ENCODE results near the gene HTATSF1.

The HTATSF1 gene, protein sequence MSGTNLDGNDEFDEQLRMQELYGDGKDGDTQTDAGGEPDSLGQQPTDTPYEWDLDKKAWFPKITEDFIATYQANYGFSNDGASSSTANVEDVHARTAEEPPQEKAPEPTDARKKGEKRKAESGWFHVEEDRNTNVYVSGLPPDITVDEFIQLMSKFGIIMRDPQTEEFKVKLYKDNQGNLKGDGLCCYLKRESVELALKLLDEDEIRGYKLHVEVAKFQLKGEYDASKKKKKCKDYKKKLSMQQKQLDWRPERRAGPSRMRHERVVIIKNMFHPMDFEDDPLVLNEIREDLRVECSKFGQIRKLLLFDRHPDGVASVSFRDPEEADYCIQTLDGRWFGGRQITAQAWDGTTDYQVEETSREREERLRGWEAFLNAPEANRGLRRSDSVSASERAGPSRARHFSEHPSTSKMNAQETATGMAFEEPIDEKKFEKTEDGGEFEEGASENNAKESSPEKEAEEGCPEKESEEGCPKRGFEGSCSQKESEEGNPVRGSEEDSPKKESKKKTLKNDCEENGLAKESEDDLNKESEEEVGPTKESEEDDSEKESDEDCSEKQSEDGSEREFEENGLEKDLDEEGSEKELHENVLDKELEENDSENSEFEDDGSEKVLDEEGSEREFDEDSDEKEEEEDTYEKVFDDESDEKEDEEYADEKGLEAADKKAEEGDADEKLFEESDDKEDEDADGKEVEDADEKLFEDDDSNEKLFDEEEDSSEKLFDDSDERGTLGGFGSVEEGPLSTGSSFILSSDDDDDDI

DNA sequence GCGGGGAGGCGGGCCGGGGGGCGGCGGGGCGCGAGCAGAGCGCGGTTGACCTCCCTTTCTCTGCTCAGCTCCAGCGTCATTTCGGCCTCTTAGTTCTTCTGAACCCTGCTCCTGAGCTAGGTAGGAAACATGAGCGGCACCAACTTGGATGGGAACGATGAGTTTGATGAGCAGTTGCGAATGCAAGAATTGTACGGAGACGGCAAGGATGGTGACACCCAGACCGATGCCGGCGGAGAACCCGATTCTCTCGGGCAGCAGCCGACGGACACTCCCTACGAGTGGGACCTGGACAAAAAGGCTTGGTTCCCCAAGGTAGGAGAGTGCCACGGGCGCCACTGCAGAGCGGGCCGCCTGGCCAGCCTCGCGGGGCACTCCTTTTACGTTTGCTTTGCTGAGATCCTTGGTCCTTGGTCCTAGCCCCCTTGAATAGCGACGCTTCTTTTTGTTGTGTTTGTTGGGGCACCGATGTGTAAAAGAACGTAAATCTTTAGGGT, at the start of gene HTATSF1:
Gene HTATSF1 (plus strand): TSS at position 37 of the 497 bp plus-strand sequence. CDS start 93 bp downstream, at position 130.
- H3K4me3 ChIP-seq (ENCODE audit: insufficient read length, low read depth), result peak within 1 kb of the TSS; percentile 64
- H3K27me3 ChIP-seq (ENCODE audit: insufficient read depth, insufficient read length), result no peaks in the 10 kb centered on the region
- H3K4me1 ChIP-seq (ENCODE audit: insufficient read depth, insufficient read length), result no peaks in the 10 kb centered on the region
- no peak for TF ChIP-seq YY1 (IDR thresholded peaks at IDR 0.05; ENCODE audit: insufficient read depth, insufficient read length)
- TF ChIP-seq ZNF274 (IDR thresholded peaks at IDR 0.05; ENCODE audit: low read depth, low read length), result no peak
- no peak for TF ChIP-seq SUZ12 (IDR thresholded peaks at IDR 0.05; ENCODE audit: extremely low read depth, insufficient read depth, insufficient read length)
- no peaks in the 10 kb centered on the region for H3K9me3 ChIP-seq (ENCODE audit: insufficient read depth, low read length)
- H3K36me3 ChIP-seq (ENCODE audit: insufficient read depth, insufficient read length, low read length), result peaks cover 13% of the 10 kb centered on the region
- peak within 1 kb of the TSS; percentile 86 for H3K9ac ChIP-seq (ENCODE audit: insufficient read length, low read depth)
- no peak for DNase-seq (ENCODE audit: low read depth, low spot score)

DNA sequence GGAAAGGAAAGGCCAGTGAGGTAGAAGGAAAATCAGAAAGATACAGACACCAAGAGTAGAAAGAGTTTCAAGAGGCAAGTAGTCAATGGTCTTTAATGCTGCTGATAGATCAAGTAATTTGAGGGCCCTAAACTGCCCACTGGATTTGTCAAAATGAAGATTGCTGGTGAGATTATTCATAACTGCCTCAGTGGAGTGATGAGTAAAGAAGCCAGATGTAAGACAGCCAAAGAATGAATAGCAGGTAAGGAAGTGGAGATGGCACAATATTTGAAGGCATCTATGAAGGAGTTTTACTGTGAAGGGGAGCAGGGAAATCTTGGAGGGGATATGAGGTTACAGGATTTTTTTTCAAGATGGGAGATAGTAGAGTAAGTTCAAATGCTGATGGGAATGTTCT, 49.4 kb upstream of the HTATSF1 start:
- no peaks in the 10 kb centered on the region for H3K4me1 ChIP-seq (ENCODE audit: insufficient read depth, insufficient read length)
- TF ChIP-seq ZNF274 (IDR thresholded peaks at IDR 0.05; ENCODE audit: low read depth, low read length) (no peak), YY1 (IDR thresholded peaks at IDR 0.05; ENCODE audit: insufficient read depth, insufficient read length) (no peak), SUZ12 (IDR thresholded peaks at IDR 0.05; ENCODE audit: extremely low read depth, insufficient read depth, insufficient read length) (no peak)
- DNase-seq (ENCODE audit: low read depth, low spot score), result no peak

DNA sequence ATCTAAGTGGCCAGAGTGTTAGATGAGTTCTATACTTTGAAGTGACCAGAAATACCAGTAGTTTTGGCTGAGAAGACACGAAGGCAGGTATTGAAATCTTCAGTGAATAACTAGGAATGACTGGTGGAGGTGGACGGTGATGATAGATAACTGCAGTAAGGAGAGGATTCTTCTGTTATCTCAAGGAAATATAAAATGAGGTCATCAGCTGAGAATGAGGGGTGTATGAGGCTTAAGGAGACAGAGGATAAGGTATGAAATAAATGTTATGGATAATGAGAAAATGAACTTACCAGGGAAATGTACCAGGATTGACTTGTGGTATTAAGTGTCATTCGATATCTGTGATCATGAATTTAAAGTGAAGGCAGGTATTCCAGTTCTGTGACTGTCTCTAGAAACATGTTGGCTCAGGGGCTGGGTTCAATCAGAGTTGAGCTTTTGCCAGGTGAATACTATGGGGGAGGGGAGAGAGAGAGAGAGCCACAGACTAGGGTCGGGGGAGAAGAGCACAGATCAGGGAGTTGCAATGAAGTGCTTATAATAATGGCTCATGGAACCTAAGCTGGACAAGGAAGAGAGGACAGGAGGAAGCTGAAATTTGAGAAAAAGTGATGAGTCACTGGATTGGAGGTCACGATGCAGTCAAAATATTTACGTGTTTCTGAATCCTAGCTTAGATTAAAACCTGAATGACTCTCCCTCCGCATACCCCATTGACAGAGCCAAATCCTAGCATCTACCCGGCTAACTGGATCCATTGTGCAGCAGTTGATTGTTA, 47.2 kb upstream of the HTATSF1 start:
- Histone ChIP-seq H3K27me3 (ENCODE audit: insufficient read depth, insufficient read length) (no peaks in the 10 kb centered on the region), H3K4me3 (ENCODE audit: insufficient read length, low read depth) (no peak overlapping the region), H3K36me3 (ENCODE audit: insufficient read depth, insufficient read length, low read length) (no peaks in the 10 kb centered on the region), H3K9me3 (ENCODE audit: insufficient read depth, low read length) (no peaks in the 10 kb centered on the region), H3K4me1 (ENCODE audit: insufficient read depth, insufficient read length) (no peaks in the 10 kb centered on the region), H3K9ac (ENCODE audit: insufficient read length, low read depth) (no peak overlapping the region)
- TF ChIP-seq ZNF274 (IDR thresholded peaks at IDR 0.05; ENCODE audit: low read depth, low read length), result no peak
- TF ChIP-seq YY1 (IDR thresholded peaks at IDR 0.05; ENCODE audit: insufficient read depth, insufficient read length), result no peak
- no peak for TF ChIP-seq SUZ12 (IDR thresholded peaks at IDR 0.05; ENCODE audit: extremely low read depth, insufficient read depth, insufficient read length)
- DNase-seq (ENCODE audit: low read depth, low spot score), result no peak

More for the DNA sequence above, 49.4 kb upstream of the HTATSF1 start:
- no peak overlapping the region for H3K4me3 ChIP-seq (ENCODE audit: insufficient read length, low read depth)
- no peaks in the 10 kb centered on the region for H3K9me3 ChIP-seq (ENCODE audit: insufficient read depth, low read length)
- no peaks in the 10 kb centered on the region for H3K27me3 ChIP-seq (ENCODE audit: insufficient read depth, insufficient read length)
- H3K36me3 ChIP-seq (ENCODE audit: insufficient read depth, insufficient read length, low read length), result no peaks in the 10 kb centered on the region
- no peak overlapping the region for H3K9ac ChIP-seq (ENCODE audit: insufficient read length, low read depth)

DNA sequence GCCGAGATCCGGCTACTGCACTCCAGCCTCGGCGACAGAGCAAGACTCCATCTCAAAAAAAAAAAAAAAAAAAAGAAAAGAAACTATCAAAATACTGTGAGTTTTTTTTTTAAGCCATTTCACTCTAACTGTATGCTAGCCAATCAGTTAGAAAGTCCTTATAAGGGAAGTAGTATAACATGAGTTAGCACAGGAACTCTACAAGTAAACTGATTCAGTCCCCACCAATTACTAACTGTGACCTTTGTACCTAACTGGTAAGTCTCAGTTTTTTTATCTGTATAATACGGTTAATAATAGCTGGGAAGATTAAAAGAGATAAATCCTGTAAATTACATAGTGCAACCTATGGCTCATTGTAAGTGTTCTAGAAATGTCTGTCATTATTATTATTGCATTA, 44.8 kb upstream of the HTATSF1 start:
- no peaks in the 10 kb centered on the region for H3K9me3 ChIP-seq (ENCODE audit: insufficient read depth, low read length)
- H3K27me3 ChIP-seq (ENCODE audit: insufficient read depth, insufficient read length), result no peaks in the 10 kb centered on the region
- no peaks in the 10 kb centered on the region for H3K4me1 ChIP-seq (ENCODE audit: insufficient read depth, insufficient read length)
- DNase-seq (ENCODE audit: low read depth, low spot score), result no peak
- H3K4me3 ChIP-seq (ENCODE audit: insufficient read length, low read depth), result no peak overlapping the region
- H3K9ac ChIP-seq (ENCODE audit: insufficient read length, low read depth), result no peak overlapping the region
- no peaks in the 10 kb centered on the region for H3K36me3 ChIP-seq (ENCODE audit: insufficient read depth, insufficient read length, low read length)
- no peak for TF ChIP-seq ZNF274 (IDR thresholded peaks at IDR 0.05; ENCODE audit: low read depth, low read length)
- TF ChIP-seq SUZ12 (IDR thresholded peaks at IDR 0.05; ENCODE audit: extremely low read depth, insufficient read depth, insufficient read length), result no peak
- no peak for TF ChIP-seq YY1 (IDR thresholded peaks at IDR 0.05; ENCODE audit: insufficient read depth, insufficient read length)

DNA sequence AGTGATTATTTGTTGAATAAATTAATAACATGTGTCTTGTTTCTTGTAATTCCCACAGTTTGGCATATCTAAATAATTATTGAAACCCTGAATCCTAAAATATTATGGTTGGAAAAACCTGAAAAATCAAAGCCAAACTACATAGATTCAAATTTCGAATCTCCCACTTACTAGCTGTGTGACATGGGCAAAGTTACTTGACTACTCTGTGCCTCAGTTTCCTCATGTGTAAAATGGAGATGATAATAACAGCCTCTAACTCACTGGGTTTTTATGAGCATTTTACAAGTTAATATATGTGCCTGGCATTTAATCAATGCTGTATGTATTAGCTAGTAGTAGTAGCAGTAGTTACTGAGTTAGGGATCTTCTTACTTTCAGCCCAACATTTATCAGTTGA, 44.3 kb upstream of the HTATSF1 start:
- DNase-seq (ENCODE audit: low read depth, low spot score), result no peak
- Histone ChIP-seq H3K4me1 (ENCODE audit: insufficient read depth, insufficient read length) (no peaks in the 10 kb centered on the region), H3K9ac (ENCODE audit: insufficient read length, low read depth) (no peak overlapping the region), H3K27me3 (ENCODE audit: insufficient read depth, insufficient read length) (no peaks in the 10 kb centered on the region), H3K4me3 (ENCODE audit: insufficient read length, low read depth) (no peak overlapping the region), H3K36me3 (ENCODE audit: insufficient read depth, insufficient read length, low read length) (no peaks in the 10 kb centered on the region), H3K9me3 (ENCODE audit: insufficient read depth, low read length) (no peaks in the 10 kb centered on the region)
- TF ChIP-seq YY1 (IDR thresholded peaks at IDR 0.05; ENCODE audit: insufficient read depth, insufficient read length) (no peak), ZNF274 (IDR thresholded peaks at IDR 0.05; ENCODE audit: low read depth, low read length) (no peak)

DNA sequence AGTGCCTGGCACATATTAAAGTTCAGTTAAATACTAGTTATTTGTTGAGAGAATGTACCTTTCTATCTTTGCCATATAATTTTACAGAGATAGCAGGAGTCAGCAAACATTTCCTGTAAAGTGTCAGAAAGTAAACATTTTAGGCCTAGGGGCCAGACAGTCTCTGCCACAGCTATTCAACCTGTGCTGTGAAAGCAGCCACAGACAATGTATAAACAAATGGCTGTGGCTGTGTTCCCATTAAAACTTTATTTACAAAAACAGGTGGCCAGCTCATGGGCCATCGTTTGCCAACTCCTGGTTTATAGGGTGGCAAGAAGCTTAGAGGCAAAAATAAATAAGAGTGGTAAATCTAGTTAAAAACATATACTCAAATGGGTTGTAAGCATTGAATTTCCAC, 43.6 kb upstream of the HTATSF1 start:
- no peak for DNase-seq (ENCODE audit: low read depth, low spot score)
- H3K27me3 ChIP-seq (ENCODE audit: insufficient read depth, insufficient read length), result no peaks in the 10 kb centered on the region

More for the DNA sequence above, 43.6 kb upstream of the HTATSF1 start:
- TF ChIP-seq ZNF274 (IDR thresholded peaks at IDR 0.05; ENCODE audit: low read depth, low read length) (no peak), YY1 (IDR thresholded peaks at IDR 0.05; ENCODE audit: insufficient read depth, insufficient read length) (no peak), SUZ12 (IDR thresholded peaks at IDR 0.05; ENCODE audit: extremely low read depth, insufficient read depth, insufficient read length) (no peak)
- no peak overlapping the region for H3K4me3 ChIP-seq (ENCODE audit: insufficient read length, low read depth)
- H3K36me3 ChIP-seq (ENCODE audit: insufficient read depth, insufficient read length, low read length), result no peaks in the 10 kb centered on the region
- no peaks in the 10 kb centered on the region for H3K4me1 ChIP-seq (ENCODE audit: insufficient read depth, insufficient read length)
- no peaks in the 10 kb centered on the region for H3K9me3 ChIP-seq (ENCODE audit: insufficient read depth, low read length)
- H3K9ac ChIP-seq (ENCODE audit: insufficient read length, low read depth), result no peak overlapping the region
